ENCODE measurements around the gene ZBTB17.
"Not testable (repeated sequence)": the region's sequence is repeated elsewhere in the genome, so short reads cannot be mapped to it uniquely, and the experiment has no call there.

The ZBTB17 gene

DNA sequence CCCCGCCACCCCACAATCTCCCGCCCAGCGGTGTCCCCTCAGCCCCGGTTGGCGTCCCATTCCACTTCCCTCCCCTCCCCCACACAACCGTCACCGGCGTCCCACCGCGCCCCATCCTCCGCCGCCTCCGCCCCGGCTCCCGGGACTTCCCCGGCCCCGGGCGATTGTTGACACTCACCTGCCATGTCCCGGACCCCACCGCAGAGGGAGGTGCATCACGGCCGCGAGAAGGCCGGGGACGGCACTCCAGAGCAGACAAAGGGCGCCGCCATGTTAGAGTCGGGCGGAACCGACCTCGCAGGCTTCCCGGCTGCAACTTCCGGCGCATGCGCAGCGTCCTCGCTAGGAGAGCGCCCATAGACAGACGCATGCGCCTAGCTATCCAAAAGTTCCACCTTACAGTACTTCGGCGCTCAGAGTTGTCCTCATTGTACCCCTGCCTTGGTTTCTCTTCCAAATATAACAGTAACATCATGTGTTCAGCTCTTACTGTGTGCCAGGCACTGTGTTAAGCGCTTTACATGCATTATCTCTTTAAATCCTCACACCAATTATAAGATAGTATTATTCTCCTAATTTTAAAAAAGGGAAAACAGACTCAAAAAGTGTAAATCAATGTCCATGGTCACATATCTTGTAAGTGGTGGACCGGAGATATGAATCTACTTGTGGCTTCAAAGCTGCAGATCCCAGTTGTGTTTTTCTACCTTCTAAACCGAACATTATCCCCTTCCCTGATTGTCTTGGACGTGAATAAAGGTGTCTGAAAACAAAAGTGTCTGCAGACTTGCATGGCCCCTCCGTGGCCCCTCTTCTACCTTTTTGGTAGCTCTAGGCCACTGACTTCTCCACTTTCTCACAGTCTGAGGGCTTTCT is at the start of gene ZBTB17:
TSS of gene ZBTB17 (minus strand) at position 297 of the 876 bp plus-strand sequence. CDS start 27,606 bp downstream, outside the sequence.
- peak; percentile 84 for DNase-seq (ENCODE audit: low read depth)
- in situ Hi-C loops (cut with HindIII; ENCODE audit: low sequenced_read_pairs): no loop called here
- peak within 1 kb of the TSS; percentile 68 for H3K4me3 ChIP-seq (ENCODE audit: low read depth, low read length)
- TF ChIP-seq, protein P1, sequence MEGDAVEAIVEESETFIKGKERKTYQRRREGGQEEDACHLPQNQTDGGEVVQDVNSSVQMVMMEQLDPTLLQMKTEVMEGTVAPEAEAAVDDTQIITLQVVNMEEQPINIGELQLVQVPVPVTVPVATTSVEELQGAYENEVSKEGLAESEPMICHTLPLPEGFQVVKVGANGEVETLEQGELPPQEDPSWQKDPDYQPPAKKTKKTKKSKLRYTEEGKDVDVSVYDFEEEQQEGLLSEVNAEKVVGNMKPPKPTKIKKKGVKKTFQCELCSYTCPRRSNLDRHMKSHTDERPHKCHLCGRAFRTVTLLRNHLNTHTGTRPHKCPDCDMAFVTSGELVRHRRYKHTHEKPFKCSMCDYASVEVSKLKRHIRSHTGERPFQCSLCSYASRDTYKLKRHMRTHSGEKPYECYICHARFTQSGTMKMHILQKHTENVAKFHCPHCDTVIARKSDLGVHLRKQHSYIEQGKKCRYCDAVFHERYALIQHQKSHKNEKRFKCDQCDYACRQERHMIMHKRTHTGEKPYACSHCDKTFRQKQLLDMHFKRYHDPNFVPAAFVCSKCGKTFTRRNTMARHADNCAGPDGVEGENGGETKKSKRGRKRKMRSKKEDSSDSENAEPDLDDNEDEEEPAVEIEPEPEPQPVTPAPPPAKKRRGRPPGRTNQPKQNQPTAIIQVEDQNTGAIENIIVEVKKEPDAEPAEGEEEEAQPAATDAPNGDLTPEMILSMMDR (IDR thresholded peaks at IDR 0.05; ENCODE audit: low read depth, low read length, missing control alignments): no peak

DNA sequence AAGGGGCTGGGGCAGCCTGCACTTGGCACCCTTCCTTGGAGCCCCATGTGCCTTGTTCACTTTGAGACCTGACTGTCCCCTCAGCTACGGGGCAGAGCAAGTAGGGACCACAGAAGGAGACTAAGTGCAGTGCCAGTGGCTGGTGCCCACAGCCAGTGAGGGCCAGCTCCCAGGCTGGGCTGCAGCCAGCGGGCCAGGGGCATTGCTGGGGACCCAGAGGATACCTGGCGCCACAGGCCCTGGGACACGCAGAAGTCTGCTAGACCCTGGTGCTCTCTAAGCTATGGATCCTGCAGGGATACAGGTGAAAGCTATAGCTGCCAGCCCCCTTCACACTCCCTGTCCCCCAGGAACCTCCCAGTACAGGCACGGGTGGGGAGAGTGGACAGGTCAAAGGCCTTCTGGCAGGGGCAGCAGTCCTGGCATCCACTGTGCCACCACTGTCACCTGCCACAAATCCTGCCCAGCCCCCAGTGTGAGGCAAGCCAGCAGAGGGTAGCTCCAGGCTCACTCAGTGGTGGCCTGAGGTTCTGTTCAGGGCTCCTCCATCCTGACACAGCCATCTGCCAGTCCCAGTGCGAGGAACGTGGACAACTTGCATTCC is 47.3 kb upstream of the ZBTB17 start:
- H3K4me3 ChIP-seq (ENCODE audit: low read depth, low read length): no peak overlapping the region
- TF ChIP-seq, protein P1 (IDR thresholded peaks at IDR 0.05; ENCODE audit: low read depth, low read length, missing control alignments): no peak
- in situ Hi-C loops (cut with HindIII; ENCODE audit: low sequenced_read_pairs): no loop called here
- no peak for DNase-seq (ENCODE audit: low read depth)

- TF ChIP-seq, protein P1 (IDR thresholded peaks at IDR 0.05; ENCODE audit: low read depth, low read length, missing control alignments): no peak
- H3K4me3 ChIP-seq (ENCODE audit: low read depth, low read length): no peak overlapping the region
- in situ Hi-C loops (cut with HindIII; ENCODE audit: low sequenced_read_pairs): no loop called here
- no peak for DNase-seq (ENCODE audit: low read depth)
Observed at GRCh38 chr1:16022393-16022792, 46.5 kb upstream of the ZBTB17 start.

DNA sequence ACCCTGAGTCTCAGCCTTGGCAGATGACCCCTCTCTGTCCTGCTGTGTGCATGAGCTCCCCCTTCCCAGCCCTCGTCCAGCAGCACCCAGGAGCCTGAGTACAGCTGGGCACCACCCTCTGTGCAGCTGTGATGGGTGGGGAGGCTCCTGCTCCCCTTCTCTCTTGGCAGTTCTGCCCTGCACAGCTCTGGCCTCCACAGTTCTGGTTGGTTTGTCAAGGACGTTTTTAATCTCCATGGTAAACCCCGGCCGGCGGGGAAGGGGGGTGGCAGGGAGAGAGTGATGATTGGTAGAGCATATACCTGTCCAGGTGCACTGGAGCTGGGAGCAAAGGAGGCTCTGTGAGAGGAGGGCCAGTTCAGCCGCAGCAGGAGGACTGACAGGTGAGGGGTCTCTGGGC is 45.8 kb upstream of the ZBTB17 start, which contains the start of gene CLCNKA:
TSS of gene CLCNKA (plus strand) at position 356 of the 400 bp plus-strand sequence. CDS start 584 bp downstream, outside the sequence.
- no peak within 1 kb of the TSS for H3K4me3 ChIP-seq (ENCODE audit: low read depth, low read length)
- TF ChIP-seq, protein P1 (IDR thresholded peaks at IDR 0.05; ENCODE audit: low read depth, low read length, missing control alignments): no peak
- no peak for DNase-seq (ENCODE audit: low read depth)
- in situ Hi-C loops (cut with HindIII; ENCODE audit: low sequenced_read_pairs): no loop called here

DNA sequence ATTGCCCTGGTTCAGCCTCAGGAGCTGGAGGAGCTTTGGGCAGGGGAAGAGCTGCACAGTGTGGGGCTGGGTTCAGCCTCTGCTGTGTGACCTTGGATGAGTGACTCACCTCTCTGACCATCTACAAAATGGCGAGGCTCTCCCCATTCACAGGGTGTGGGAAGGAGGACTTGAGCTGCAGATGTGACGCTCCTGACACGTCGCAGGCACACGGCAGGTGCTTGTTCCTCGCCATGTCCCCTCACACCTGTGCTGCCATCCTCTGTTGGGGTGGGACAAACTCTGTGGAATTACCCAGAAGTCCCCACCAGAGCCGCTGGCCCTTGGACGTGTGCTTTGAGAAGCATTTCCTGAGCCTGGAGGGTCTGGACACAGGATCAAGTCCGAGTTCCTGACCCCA is 45.0 kb upstream of the ZBTB17 start:
- H3K4me3 ChIP-seq (ENCODE audit: low read depth, low read length); DNase-seq (ENCODE audit: low read depth); in situ Hi-C loops (cut with HindIII; ENCODE audit: low sequenced_read_pairs): not testable (repeated sequence)

DNA sequence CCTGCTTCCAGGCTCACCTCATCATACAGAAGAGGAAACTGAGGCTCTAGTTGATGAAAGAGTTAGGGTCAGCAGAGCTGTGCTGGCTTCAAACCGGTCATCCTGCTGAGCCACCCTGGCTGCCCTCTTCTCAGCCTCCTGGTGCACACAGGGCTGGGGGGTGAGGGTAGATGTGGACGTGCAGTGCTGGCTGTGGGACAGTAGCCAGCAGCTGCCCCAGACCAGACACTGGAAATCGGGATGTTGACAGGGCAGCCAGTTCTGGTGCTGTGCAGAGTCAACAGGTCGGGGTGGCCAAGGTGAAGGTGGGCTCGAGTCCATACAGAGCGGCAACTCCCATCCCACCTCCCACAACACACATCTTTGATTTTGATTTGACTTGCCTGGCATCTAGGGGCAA is 44.4 kb upstream of the ZBTB17 start:
- no peak for DNase-seq (ENCODE audit: low read depth)
- no peak overlapping the region for H3K4me3 ChIP-seq (ENCODE audit: low read depth, low read length)
- TF ChIP-seq, protein P1 (IDR thresholded peaks at IDR 0.05; ENCODE audit: low read depth, low read length, missing control alignments): no peak
- in situ Hi-C loops (cut with HindIII; ENCODE audit: low sequenced_read_pairs): no loop called here

Measured in astrocyte of the cerebellum (primary cell).